GM21390 (cell line): ENCODE data around the gene NAALADL2.

Experiments used
- ATAC-seq: cut with Tn5 transposase; IDR thresholded peaks from one replicate; pipeline ENCODE4 v1.9.1; 2021; ENCODE audit not compliant: unreplicated experiment

The NAALADL2 gene

DNA sequence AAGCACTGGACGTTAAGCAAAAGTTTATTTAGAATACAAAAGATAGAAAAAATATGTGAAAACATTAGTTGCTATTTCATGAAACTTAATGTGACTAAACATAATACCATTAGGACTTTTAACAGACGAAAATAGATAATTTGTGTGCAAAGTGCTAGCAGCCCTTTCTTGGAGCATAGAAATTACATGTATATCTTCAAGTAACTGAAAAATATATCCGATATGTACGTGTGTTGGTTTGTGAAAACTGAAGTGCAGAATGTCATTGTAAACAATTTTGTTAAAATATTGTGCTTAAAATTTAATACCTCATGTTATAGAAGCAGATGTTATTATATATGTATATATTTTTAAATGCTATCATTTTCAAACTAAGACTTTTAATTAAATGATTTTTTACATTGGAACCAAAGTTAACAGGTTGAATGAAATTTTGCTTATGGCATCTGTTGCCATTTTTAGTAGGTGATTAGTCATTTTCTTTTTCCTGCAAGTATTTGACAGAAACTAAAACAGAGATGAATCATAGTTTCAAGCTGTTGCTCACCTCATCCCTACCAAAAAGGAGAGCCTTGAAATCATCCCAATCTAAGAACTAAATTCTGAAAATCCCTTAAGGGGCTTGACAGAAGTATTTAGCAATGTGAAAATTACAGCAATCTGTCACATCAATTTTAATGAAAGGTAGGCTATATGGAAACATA, 334.8 kb downstream of the NAALADL2 start:
- peak; percentile 80 for ATAC-seq

DNA sequence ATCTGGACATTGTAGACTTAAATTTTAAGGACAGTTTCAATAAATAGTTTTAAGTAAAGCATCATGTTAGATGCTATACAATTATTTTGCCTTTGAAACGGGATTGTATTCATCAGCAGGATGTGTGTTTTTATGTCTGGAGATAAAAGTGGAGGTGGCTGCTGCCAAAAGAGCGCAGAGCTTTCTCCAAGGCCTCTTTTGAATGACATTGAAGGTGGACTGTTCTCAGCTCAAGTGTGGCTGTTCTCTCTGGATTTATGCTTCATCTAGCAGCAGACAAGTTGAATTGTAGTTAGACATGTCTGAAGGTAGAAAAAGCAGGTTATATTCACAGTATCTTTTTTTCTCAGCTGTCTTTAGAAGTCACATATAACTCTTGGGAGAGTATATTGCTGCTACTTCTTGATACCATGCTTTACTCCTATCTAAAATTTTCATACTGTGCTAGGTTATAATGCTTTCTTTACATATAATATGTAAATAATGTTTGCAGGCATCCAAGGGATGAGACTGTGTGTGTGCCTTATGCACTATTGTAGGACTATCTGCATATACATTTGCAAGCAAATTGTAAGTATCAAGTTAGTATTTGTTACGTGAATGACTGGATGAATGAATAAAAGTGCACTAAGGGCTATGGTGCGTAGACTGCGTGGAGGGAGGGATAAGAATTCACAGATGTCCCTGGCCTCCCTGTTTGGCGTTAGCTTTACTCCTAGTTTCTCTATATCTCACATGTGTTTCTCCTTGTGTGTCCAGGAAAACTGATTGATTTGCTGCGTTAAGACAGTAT, 340.1 kb downstream of the NAALADL2 start:
- no peak for ATAC-seq

DNA sequence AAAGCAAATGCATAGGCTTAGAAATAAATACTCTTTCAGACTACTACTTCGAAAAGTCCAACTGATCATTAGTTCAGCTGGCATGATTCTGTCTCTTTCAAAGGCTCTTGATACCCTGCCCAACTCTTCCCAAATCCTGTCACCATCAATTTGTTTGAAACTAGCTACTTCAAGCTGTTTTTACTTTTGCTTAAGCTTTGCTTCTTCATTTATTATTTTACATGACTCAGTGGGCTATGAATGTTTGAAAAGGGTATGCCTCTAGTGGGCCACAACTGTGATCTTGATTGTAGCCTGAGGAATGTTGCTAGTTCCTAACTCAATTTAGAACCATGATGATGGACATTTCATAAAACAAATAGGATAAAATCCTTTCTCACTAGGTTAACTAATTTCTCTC, 340.8 kb downstream of the NAALADL2 start:
- no peak for ATAC-seq

DNA sequence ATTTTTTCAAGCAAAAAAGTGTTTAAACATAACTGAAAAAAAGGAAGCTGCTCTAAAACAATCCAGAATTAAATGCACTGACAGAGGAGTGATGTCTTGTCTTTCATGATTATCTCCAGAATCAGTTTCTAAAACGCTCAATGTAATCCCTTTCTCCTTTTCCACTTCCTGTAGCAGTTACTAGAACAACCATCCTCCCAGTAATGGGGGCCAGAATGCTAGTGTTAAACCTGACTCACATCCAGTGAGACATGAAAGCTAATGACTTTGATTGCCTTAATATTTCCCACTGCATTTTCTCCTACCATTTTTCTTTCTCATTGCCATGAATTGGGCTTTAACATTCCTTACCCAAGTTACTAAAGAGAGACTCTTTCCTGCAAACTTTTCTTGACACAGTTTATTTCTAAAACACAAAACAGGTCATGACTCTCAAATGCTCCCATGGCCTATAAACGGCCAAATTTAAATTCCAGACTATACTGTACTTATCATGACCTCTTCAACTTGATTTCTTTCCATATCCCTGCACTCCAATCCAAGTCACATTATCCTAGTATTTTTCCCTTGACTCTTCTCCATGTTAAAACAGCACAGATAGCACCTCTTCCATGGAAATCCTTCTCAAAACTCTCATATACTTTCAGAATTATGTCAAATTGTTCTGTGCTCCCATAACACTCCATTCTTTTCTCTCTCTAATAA, 341.4 kb downstream of the NAALADL2 start:
- no peak for ATAC-seq

DNA sequence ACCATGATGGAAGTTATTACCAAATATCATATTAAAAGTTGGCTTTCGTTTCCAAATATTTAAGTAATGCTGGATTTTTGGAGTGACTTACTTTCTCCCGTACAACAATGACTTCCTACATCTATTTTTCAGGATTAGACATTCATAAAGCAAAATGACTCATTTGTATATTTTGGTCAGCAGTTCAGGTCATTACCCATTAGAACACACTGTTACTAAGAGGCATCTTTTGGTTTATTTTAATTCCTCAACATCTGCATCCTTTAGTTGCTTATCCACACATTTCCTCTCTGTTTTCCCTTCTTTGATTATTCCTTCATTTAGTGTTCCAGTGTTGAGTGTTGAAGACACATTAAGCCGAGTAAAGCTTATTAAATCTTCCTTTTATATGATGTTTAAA, 348.2 kb downstream of the NAALADL2 start:
- ATAC-seq = no peak

DNA sequence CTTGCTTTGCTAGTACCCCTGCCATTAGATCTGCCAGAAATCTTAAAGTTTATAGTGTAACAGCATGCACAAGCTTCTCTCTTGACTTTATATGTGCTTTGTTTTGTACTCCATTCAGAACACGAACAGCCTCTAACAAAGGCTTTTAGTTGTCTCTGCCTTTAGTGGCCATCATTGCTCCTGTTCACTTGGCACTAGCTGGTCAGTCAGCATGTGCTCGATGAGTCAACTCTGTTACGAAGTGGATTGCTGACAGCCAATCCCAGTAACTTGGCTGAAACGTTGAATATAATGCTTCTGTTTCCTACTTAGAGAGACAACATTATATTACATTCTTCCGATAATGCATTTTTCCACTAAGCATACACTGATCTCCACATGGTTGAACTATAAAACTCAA, 349.2 kb downstream of the NAALADL2 start:
- no peak for ATAC-seq

DNA sequence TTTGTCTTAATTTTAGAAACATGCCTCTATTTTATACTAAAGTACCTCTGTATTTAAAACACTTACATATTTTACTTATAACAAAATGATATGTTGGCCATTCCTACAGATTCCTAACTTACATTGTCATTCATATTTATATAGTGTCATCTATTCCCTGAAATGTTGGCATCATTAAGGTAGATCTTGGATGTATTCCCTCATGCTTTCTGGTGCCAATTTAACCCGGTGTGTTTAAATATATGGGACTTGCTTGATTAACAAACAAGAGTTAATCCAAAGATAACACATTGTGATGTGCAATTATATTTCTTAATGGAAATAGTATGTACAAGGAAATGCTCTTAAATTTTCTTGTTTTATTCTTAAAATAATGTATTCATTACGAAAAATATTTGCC, 352.3 kb downstream of the NAALADL2 start:
- ATAC-seq = no peak

DNA sequence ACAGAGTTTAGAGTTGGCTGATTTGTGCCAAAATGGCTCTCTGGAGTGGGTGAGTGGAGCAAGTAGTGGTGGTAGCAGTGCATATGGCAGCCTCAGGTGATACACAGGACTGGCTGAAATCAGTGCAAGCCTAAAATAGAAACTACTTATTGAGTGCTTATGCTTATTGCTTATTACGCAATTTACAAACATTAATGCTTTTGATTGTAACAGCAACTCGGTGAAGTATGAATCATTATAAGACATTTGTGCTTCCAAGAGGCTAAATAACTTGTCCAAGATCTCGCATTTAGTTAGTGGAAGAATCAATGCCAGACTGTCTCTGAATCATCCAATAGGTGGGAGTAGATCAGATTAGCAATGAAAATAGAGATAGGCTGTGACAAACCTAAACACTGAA, 353.8 kb downstream of the NAALADL2 start:
- no peak for ATAC-seq

DNA sequence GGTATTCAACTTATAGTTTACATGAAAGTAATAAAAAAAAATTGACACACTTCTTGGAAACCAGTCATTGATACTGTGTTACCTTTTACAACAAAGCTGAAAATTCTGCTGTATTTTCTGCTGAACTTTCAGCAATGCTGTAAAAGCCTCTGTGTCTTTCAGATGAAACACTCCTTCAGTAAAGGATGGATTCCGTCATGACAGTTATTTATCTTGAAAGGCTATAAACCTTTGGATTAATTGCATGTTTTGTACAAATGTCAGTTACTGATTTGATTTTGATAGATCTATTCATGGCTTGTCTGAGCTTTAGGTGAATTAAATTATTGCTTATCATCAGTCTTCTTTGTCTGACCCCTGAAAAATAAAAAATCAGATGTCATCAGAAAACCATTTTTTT, 355.1 kb downstream of the NAALADL2 start:
- no peak for ATAC-seq

DNA sequence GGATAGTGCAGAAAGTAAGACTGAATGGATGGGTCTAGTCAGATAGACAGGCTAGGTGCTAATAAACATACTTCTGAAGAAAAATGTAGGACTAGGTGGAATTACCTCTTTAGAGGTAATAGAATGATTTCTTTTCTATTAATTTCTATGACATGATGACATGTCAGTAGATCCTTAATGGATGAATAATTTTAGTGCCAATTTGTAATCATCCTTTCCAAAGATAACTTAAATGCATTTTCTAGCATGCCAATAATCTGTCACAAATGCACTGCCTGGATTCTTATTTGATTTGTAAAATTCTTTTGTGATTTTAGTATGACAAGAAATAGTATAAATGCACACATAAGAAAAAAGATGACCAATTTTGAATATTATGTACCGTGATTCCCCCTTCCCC, 356.7 kb downstream of the NAALADL2 start:
- no peak for ATAC-seq

DNA sequence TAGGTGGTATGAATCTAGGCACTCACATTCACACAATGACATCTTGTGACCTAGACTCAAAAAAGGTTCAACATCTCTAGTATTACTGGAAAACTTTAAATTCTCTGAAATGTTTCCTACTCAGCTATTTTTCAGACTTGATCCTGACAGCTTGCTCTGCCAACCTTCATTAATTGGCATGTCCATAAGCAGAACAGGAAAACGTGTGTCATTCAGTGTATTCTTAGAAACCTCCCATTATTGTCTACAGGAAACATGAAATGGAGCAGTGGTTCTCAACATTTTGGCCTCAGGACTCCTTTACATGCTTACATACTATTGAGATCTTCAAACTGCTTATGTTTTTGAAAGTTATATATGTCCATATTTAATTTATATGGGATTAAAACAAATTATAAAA, 363.2 kb downstream of the NAALADL2 start:
- no peak for ATAC-seq

DNA sequence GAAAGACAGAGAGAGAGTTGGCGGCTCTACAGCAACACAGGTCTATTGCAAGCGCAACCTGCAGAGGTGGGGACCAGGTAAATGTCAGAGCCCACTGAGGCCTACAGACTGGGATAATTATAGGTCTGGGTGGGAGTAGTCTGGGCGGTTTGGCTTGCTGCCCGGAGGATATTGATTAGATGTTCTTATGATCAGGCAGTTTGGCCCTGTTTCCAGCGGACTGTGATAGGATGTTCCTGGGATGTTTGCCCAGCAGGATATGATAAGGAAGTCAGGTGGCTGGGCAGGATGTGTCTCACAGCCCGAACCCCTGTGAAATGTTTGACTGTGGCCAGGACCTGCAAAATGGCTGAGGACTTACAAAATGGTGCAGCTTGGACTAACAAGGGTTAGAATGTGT, 364.9 kb downstream of the NAALADL2 start:
- no peak for ATAC-seq

DNA sequence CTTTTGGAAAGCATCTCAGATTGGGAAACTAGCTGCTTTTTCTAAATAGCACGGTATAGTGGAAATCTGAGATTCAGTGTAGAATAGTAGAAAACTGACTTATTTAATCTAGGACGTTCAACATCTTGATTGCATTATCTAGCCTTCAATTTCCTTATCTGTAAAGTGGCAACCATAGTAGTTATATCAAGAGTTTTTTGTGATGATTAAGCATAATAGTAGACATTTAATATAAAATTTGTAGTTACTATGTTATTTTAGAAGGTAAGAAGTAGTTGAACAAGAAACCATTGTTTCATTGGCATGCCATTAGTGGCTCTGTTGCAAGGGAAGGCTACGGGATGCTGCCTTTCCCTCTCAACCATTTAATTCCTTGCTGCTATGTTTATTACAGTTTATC, 367.3 kb downstream of the NAALADL2 start:
- no peak for ATAC-seq

DNA sequence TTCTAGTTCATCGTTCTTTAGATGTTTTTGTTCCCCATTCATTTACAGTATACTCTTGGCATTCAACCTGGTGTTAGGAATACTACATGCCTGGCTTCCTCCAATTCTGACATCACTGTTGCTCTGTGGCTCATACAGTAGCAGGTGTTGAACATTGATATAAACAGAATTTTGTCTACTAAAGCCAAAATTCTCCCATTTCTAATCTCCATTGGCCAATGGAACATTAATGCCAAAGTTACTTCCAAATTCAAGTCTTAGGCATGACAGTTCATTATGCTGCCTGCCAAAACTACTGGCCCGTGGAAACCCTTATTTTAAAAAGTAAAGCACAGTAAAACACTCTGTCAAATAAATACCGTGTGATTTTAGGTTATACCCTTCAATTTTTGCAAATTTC, 368.0 kb downstream of the NAALADL2 start:
- ATAC-seq = no peak

DNA sequence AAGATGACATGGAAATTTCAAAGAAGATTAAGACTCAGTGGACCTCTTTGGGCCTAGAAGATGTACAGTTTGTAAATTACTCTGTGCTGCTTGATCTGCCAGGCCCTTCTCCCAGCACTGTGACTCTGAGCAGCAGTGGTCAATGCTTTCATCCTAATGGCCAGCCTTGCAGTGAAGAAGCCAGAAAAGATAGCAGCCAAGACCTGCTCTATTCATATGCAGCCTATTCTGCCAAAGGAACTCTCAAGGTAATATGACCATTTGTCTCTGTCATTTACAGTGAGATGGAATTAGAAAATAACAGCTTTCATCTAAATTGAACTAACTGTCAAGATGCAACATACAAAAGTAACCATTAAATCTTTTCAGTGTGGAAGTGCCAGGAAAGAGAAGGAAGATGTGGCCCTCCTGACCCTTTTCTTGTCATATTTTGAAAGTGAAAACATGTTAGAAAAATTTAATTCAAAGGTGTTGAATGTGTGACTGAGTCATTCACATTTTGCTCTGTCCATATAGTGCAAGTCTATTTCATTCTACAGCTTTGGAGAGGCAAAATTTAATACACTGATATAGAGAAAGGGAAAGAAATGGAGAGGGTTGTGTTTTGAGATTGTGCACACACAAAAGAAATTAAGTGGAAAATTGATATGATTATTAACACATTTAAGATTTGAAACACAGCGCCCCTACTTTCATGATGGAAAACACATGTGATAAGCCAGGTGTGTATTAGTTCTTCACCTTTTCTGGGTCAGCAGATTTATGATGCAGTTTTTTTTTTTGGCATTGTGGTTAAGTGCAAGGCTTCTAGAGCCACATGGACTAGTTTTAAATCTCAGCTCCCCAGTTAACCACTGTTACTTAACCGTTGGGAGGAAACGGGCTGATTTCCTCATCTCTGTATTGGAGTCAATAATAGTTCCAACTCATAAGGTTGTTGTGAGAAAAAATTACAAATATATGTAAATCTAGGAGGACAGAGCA, 375.1 kb downstream of the NAALADL2 start:
- ATAC-seq = no peak

DNA sequence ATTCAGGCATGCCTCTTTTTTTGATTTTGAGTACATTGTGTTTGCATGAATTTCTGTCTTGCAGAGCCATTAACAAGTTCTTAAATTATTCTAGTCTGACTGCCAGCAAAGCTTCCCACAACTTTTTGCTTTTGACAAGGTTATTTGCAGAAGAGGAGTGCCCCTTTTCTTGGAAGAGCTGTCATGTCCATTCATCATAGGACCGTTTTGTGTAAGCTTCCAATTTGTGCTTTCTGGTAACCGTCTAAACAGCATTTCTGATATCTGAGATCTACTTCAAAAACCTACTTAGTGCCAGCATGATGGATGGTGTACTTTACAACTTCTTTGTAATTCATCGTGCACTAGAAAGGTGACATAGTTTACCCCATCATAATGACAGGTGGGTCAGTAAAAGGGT, 379.7 kb downstream of the NAALADL2 start:
- no peak for ATAC-seq

DNA sequence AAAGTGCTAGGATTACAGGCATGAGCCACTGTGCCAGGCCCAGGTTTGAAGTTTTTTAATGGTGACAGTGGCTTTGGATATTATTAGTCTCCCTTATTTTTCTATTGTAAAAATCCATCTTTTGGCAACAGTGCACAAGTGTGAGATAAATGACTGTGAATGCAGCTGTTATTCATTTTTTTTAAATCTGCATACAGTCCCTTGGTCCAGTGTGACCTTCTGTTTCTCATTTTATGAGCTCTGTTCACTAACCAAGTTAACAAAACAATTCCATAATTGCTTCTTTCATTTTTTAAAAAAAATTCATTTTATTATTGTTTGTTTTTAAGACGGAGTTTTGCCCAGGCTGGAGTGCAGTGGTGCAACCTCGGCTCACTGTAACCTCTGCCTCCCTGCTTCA, 381.8 kb downstream of the NAALADL2 start:
- ATAC-seq = no peak

DNA sequence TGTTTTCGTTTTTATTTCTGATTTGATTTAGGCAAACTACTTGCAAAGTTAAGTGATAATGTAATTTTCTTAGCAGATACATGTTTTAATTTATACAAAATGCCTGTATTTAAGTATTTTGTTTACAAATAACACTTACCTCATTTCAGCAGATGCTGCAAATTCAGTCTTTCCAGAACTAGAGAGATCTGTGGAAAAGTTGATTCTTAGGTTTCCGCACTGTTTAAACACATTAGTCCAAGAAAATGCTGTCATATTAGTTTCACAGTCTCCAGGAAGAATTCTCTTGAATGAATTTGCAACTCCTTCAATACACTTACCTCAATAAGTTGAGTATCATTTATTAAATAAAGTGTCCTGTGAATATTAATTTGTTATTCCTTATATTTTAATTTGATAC, 383.1 kb downstream of the NAALADL2 start:
- ATAC-seq = no peak

DNA sequence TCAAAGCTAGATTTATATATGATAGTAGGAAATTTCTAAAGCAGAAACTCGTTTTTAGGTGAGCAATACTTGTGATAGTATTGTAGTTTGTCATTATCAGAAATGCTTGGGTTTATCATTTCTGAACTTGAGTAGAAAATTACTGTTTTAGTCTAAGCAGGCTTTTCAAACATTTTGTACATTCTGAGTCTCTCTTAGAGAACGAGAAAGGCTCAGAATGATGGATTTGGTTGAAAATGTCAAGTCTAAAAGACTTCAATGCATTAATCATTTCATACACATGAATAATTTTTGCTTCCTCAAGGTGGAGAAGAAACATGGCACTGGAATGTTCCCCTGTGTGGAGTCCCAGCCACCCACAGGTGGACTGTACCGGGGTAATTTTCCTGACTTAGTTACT, 387.1 kb downstream of the NAALADL2 start:
- ATAC-seq = no peak

DNA sequence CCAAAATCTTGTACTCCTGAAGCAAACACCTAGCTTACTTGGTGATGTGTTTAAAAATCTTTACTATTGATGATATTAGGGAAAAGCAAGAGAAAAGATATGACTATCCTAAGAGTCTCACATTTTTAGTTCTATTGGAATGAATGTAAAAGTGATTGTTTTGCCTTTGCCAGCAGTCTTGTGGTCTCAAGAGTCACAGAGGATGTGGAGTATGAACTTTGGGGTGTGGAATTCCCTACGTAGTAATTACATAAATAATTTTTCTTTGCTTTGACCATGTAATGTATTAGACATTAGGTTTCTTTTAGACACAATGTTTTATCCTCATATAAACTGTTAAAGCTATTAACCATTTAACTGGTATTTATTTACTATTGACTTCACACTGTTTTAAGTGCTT, 387.6 kb downstream of the NAALADL2 start:
- no peak for ATAC-seq

DNA sequence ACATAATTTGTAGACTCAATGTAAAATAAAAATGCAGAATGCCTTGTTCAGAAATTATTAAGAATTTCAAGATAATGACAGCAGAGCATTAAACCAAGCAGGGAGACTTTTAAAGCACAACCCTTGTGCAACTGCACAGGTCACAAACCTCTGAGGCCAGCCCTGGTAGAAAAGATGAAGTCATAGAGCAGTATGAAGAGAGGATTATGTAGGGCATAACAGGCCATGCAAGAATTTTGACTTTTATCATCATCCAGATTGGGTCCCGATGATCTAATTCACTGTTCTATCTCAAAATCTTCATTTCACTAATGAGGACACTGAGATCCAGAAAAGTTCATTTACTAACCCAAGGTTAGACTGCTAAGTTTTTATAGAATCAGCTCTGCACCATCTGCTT, 388.5 kb downstream of the NAALADL2 start:
- no peak for ATAC-seq
